HepG2 (cell line): ENCODE data around the gene KLHDC4. TPM values are rescaled to one million over a fixed set of nuclear protein-coding genes. Genes with fewer than 3 reads are reported as not detected.

ENCODE experiments used
- CSRNP1 ChIP-seq: sonication (generic); formaldehyde crosslinking; IDR thresholded peaks from 2 replicates; pipeline ENCODE4 v1.8.1; 2023; ENCODE audit warnings: mild to moderate bottlenecking, missing genetic modification reagents
- GABPB1 ChIP-seq: IDR thresholded peaks from 2 replicates; pipeline ENCODE4 v1.6.1; 2016; ENCODE audit warnings: mild to moderate bottlenecking, missing genetic modification reagents, moderate library complexity, missing compliant biosample characterization
- ONECUT2 ChIP-seq: sonication (generic); formaldehyde crosslinking; IDR thresholded peaks from 2 replicates; pipeline ENCODE4 v1.4.0; 2020; ENCODE audit warnings: missing genetic modification reagents
- TFAP4 ChIP-seq: sonication (generic); IDR thresholded peaks from 2 replicates; pipeline ENCODE4 v1.6.1; 2016; ENCODE audit warnings: low read depth, borderline replicate concordance
- THAP8 ChIP-seq: sonication (generic); formaldehyde crosslinking; IDR thresholded peaks from 2 replicates; pipeline ENCODE4 v1.5.1; 2020; ENCODE audit warnings: missing genetic modification reagents, mild to moderate bottlenecking, borderline replicate concordance
- XBP1 ChIP-seq: sonication (generic); formaldehyde crosslinking; IDR thresholded peaks from 2 replicates; pipeline ENCODE4 v1.5.0; 2020; ENCODE audit warnings: missing genetic modification reagents
- ZBED4 ChIP-seq: sonication (generic); formaldehyde crosslinking; IDR thresholded peaks from 2 replicates; pipeline ENCODE4 v1.4.0; 2020; ENCODE audit warnings: missing genetic modification reagents, borderline replicate concordance
- ZBTB44 ChIP-seq: sonication (generic); formaldehyde crosslinking; IDR thresholded peaks from 2 replicates; pipeline ENCODE4 v1.4.0; 2020; ENCODE audit warnings: missing genetic modification reagents
- ZNF276 ChIP-seq: sonication (generic); formaldehyde crosslinking; IDR thresholded peaks from 2 replicates; pipeline ENCODE4 v1.4.0; 2020; ENCODE audit warnings: mild to moderate bottlenecking, low read depth, missing genetic modification reagents
- ZNF280B ChIP-seq: sonication (generic); formaldehyde crosslinking; IDR thresholded peaks from 2 replicates; pipeline ENCODE4 v1.5.0; 2020; ENCODE audit warnings: missing genetic modification reagents, mild to moderate bottlenecking, borderline replicate concordance
- ZNF335 ChIP-seq: sonication (generic); formaldehyde crosslinking; IDR thresholded peaks from 2 replicates; pipeline ENCODE4 v1.4.0; 2020; ENCODE audit warnings: missing genetic modification reagents
- ZNF460 ChIP-seq: sonication (generic); formaldehyde crosslinking; IDR thresholded peaks from 2 replicates; pipeline ENCODE4 v1.5.1; 2020; ENCODE audit warnings: missing genetic modification reagents, mild to moderate bottlenecking, borderline replicate concordance
- polyA plus RNA-seq, 8 experiments: library from polyadenylated mRNA; depleted of rRNA in 3 of 8; stranded (reverse) in 7 of 8; unstranded in 1 of 8; fragments of >200 nt; fragmentation: Illumina TruSeq in 4 of 8; extraction: Trizol in 4 of 8; gene quantifications; 2 replicates each; pipeline versions ENCODE4 v1.2.1 to v1.2.3, GENCODE V29; 2011 to 2016; ENCODE audit warnings: low read depth in 4 of 8, missing spikeins in 1 of 8, mixed read lengths in 1 of 8; ENCODE audit not compliant: insufficient read depth in 1 of 8
- total RNA-seq, 5 experiments: library from RNA; depleted of rRNA; stranded (reverse); fragments of >200 nt; fragmentation: Illumina TruSeq; extraction: Trizol; gene quantifications; 2 replicates each; pipeline ENCODE4 v1.2.3, GENCODE V29; 2016; ENCODE audit warnings: low read depth in 1 of 5

Gene KLHDC4
- total and polyA plus RNA-seq, 2 of the 13 experiments (the other 11 are each of a cell fraction or from before 2014, with no cell fraction given), result 18.7 to 31.8 TPM

- TF ChIP-seq ZNF276 (CRISPR knock-in tag) (0 out of 2 replicates have a peak, but pooled peaks have one; percentile 72), GABPB1 (CRISPR knock-in tag) (peak; percentile 88), TFAP4 (peak; percentile 52; the same call in 1 of the 2 replicates), ONECUT2 (CRISPR knock-in tag) (no peak), ZBTB44 (CRISPR knock-in tag) (0 out of 2 replicates have a peak, but pooled peaks have one; percentile 63), XBP1 (CRISPR knock-in tag) (no peak), ZNF460 (CRISPR knock-in tag) (no peak; the same call in 1 of the 2 replicates), ZNF280B (CRISPR knock-in tag) (peak; percentile 81; the same call in 1 of the 2 replicates), THAP8 (peak; percentile 78), ZBED4 (CRISPR knock-in tag) (peak; percentile 88), CSRNP1 (CRISPR knock-in tag) (peak; percentile 54; the same call in 1 of the 2 replicates), ZNF335 (CRISPR knock-in tag) (peak; percentile 92)
Measured at GRCh38 chr16:87778830-87779579, 13.2 kb upstream of the KLHDC4 start (continued).
